ENCODE measurements around the gene PROX1. TPM values are rescaled to one million over a fixed set of nuclear protein-coding genes. Genes with fewer than 3 reads are reported as not detected.

The PROX1 gene
- total RNA-seq, 2 donors from 2014 or later, result 1.5 to 3.9 TPM

- TF ChIP-seq CTCF (conservative IDR thresholded peaks at IDR 0.05), result no peak
- no peaks in the 10 kb centered on the region for H3K36me3 ChIP-seq (ENCODE audit: control insufficient read depth, insufficient read depth, low read length)
- Mint-ChIP-seq H3K36me3 (ENCODE audit: low read depth) (no peaks in the 10 kb centered on the region), H3K4me1 (peaks cover 3% of the 10 kb centered on the region), H3K27ac (no peak overlapping the region), H3K27me3 (ENCODE audit: insufficient read depth) (peaks cover 2% of the 10 kb centered on the region), H3K9me3 (no peaks in the 10 kb centered on the region), H3K4me3 (no peak overlapping the region)
- no peak overlapping the region for H3K27ac ChIP-seq (ENCODE audit: low read depth, low read length)
- H3K9ac ChIP-seq (ENCODE audit: extremely low read depth, low read length, poor library complexity, severe bottlenecking), result no peak overlapping the region
- 96 to 100% methylated on average over 4 to 5 of the region's 5 CpGs for WGBS, 2 experiments (ENCODE audit: insufficient coverage in 1 of 2, insufficient read length in 1 of 2)
- DNase-seq, result no peak
- H3K4me3 ChIP-seq (ENCODE audit: low read length), result no peak overlapping the region
- no peaks in the 10 kb centered on the region for H3K27me3 ChIP-seq (ENCODE audit: control insufficient read depth, insufficient read depth, low read length, poor library complexity, severe bottlenecking)
- no peaks in the 10 kb centered on the region for H3K9me3 ChIP-seq (ENCODE audit: control insufficient read depth, low read length)
- no peaks in the 10 kb centered on the region for H3K4me1 ChIP-seq (ENCODE audit: control insufficient read depth, insufficient read depth, low read length)
Measured at GRCh38 chr1:213951876-213952275, 35.9 kb upstream of the PROX1 start.

- 92 to 95% methylated on average over 7 to 8 of the region's 8 CpGs for WGBS, 2 experiments (ENCODE audit: insufficient coverage in 1 of 2, insufficient read length in 1 of 2)
- H3K9me3 ChIP-seq (ENCODE audit: control insufficient read depth, low read length), result no peaks in the 10 kb centered on the region
- no peak overlapping the region for H3K4me3 Mint-ChIP-seq
- no peaks in the 10 kb centered on the region for H3K36me3 ChIP-seq (ENCODE audit: control insufficient read depth, insufficient read depth, low read length)
- no peak for TF ChIP-seq CTCF (conservative IDR thresholded peaks at IDR 0.05)
- H3K36me3 Mint-ChIP-seq (ENCODE audit: low read depth), result no peaks in the 10 kb centered on the region
- H3K4me1 ChIP-seq (ENCODE audit: control insufficient read depth, insufficient read depth, low read length), result no peaks in the 10 kb centered on the region
- H3K27ac Mint-ChIP-seq, result no peak overlapping the region
- no peak overlapping the region for H3K27ac ChIP-seq (ENCODE audit: low read depth, low read length)
- no peaks in the 10 kb centered on the region for H3K4me1 Mint-ChIP-seq
- DNase-seq, result no peak
- no peaks in the 10 kb centered on the region for H3K27me3 ChIP-seq (ENCODE audit: control insufficient read depth, insufficient read depth, low read length, poor library complexity, severe bottlenecking)
- H3K9me3 Mint-ChIP-seq, result no peaks in the 10 kb centered on the region
- H3K27me3 Mint-ChIP-seq (ENCODE audit: insufficient read depth), result peaks cover 5% of the 10 kb centered on the region
- no peak overlapping the region for H3K4me3 ChIP-seq (ENCODE audit: low read length)
- H3K9ac ChIP-seq (ENCODE audit: extremely low read depth, low read length, poor library complexity, severe bottlenecking), result no peak overlapping the region
Measured at GRCh38 chr1:213953806-213954205, 34.0 kb upstream of the PROX1 start.

GRCh38 chr1:213956295-213956770, 31.4 kb upstream of the PROX1 start:
- no peak overlapping the region for H3K27ac Mint-ChIP-seq
- H3K4me3 ChIP-seq (ENCODE audit: low read length), result no peak overlapping the region
- no peak overlapping the region for H3K4me3 Mint-ChIP-seq
- H3K9me3 ChIP-seq (ENCODE audit: control insufficient read depth, low read length), result no peaks in the 10 kb centered on the region
- no peaks in the 10 kb centered on the region for H3K9me3 Mint-ChIP-seq
- H3K36me3 Mint-ChIP-seq (ENCODE audit: low read depth), result no peaks in the 10 kb centered on the region
- H3K27ac ChIP-seq (ENCODE audit: low read depth, low read length), result no peak overlapping the region
- H3K4me1 Mint-ChIP-seq, result no peaks in the 10 kb centered on the region
- 88 to 94% methylated on average over 4 to 8 of the region's 8 CpGs for WGBS, 2 experiments (ENCODE audit: insufficient coverage in 1 of 2, insufficient read length in 1 of 2)
- no peaks in the 10 kb centered on the region for H3K27me3 ChIP-seq (ENCODE audit: control insufficient read depth, insufficient read depth, low read length, poor library complexity, severe bottlenecking)
- H3K36me3 ChIP-seq (ENCODE audit: control insufficient read depth, insufficient read depth, low read length), result no peaks in the 10 kb centered on the region
- peaks cover 8% of the 10 kb centered on the region for H3K27me3 Mint-ChIP-seq (ENCODE audit: insufficient read depth)
- no peak for DNase-seq
- no peak overlapping the region for H3K9ac ChIP-seq (ENCODE audit: extremely low read depth, low read length, poor library complexity, severe bottlenecking)
- no peak for TF ChIP-seq CTCF (conservative IDR thresholded peaks at IDR 0.05)
- H3K4me1 ChIP-seq (ENCODE audit: control insufficient read depth, insufficient read depth, low read length), result no peaks in the 10 kb centered on the region

Data from endodermal cell (in vitro differentiated cells).